Gastroesophageal sphincter (tissue), 4 donors: ENCODE results near the gene CA6. TPM values are rescaled to one million over a fixed set of nuclear protein-coding genes. Genes with fewer than 3 reads are reported as not detected.

Experiments used
- ATAC-seq: fragments of 150-250 bp; one replicate; pipeline ENCODE4 v1.9.1; 2016; ENCODE audit warnings: mild to moderate bottlenecking, moderate library complexity
- H3K27ac ChIP-seq, 4 donors: fragments of 200-600 bp; sonication (generic) in 3 of 4; 1 replicate in 3 of 4; 2 replicates in 1 of 4; pipeline ENCODE4 v1.5.1; 2016 to 2019
- H3K27me3 ChIP-seq: fragments of 200-600 bp; sonication (generic); one replicate; pipeline ENCODE4 v1.5.1; 2019
- H3K36me3 ChIP-seq, 2 donors: fragments of 200-600 bp; sonication (generic); one replicate each; pipeline ENCODE4 v1.5.1; 2019; ENCODE audit warnings: control low read depth in 1 of 2
- H3K4me1 ChIP-seq, 3 donors: fragments of 200-600 bp; sonication (generic); 1 replicate in 2 of 3; 2 replicates in 1 of 3; pipeline ENCODE4 v1.5.1; 2016 to 2019; ENCODE audit warnings: control low read depth in 2 of 3
- H3K4me3 ChIP-seq, 2 donors: fragments of 200-600 bp; sonication (generic); one replicate each; pipeline ENCODE4 v1.5.1; 2019; ENCODE audit warnings: mild to moderate bottlenecking in 1 of 2, moderate library complexity in 1 of 2
- H3K9me3 ChIP-seq, 3 donors: fragments of 200-600 bp; sonication (generic); one replicate each; pipeline ENCODE4 v1.5.1; 2017 to 2019; ENCODE audit warnings: control low read depth in 2 of 3
- CTCF ChIP-seq, 4 experiments: fragments of 200-600 bp in 2 of 4; fragments of 450-650 bp in 2 of 4; sonication (generic) in 1 of 4; IDR thresholded peaks; one replicate each; pipeline ENCODE4 v1.5.1; 2017 to 2019; ENCODE audit warnings: antibody characterized with exemption in 4 of 4, mild to moderate bottlenecking in 2 of 4, moderate library complexity in 2 of 4
- EP300 ChIP-seq: sonication (generic); formaldehyde crosslinking; IDR thresholded peaks from one replicate; pipeline ENCODE4 v1.6.1; 2017; ENCODE audit warnings: antibody characterized with exemption, mild to moderate bottlenecking
- POLR2A ChIP-seq, 2 donors: fragments of 450-650 bp; IDR thresholded peaks; one replicate each; pipeline ENCODE4 v1.6.1; 2017; ENCODE audit warnings: antibody characterized with exemption in 2 of 2, mild to moderate bottlenecking in 2 of 2, moderate library complexity in 1 of 2
- POLR2AphosphoS5 ChIP-seq: sonication (generic); formaldehyde crosslinking; IDR thresholded peaks from one replicate; pipeline ENCODE4 v1.6.1; 2017; ENCODE audit warnings: antibody characterized with exemption
- WGBS, 2 donors: methylation state at CpG; one replicate each; pipeline ENCODE4 v1.1.5; 2018; ENCODE audit warnings: low coverage in 1 of 2; 5-methylcytosine and 5-hydroxymethylcytosine counted together
- total RNA-seq, 4 donors: library from RNA; depleted of rRNA; stranded (reverse); fragments of >200 nt; gene quantifications; one replicate each; pipeline ENCODE4 v1.1.0, GENCODE V29; 2016

The CA6 gene
- total RNA-seq, 4 donors from 2014 or later: not detected

- TF ChIP-seq CTCF (IDR thresholded peaks at IDR 0.05) (no peak), EP300 (no peak), POLR2A (IDR thresholded peaks at IDR 0.05) (no peak), POLR2AphosphoS5 (no peak)
- Histone ChIP-seq H3K4me1 (no peaks in the 10 kb centered on the region), H3K36me3 (no peaks in the 10 kb centered on the region), H3K27me3 (no peaks in the 10 kb centered on the region), H3K27ac (no peak overlapping the region), H3K4me3 (no peak overlapping the region), H3K9me3 (no peaks in the 10 kb centered on the region)
- 75 to 89% methylated on average over 2 to 3 of the region's 6 CpGs for WGBS, 2 donors
- ATAC-seq: no peak
Observed at GRCh38 chr1:8939362-8939995, 6.2 kb upstream of the CA6 start.

GRCh38 chr1:8941906-8942305 lies 3.8 kb upstream of the CA6 start:
- no peaks in the 10 kb centered on the region for H3K27me3 ChIP-seq
- WGBS, 2 donors: 36 to 77% methylated on average over 1 to 4 of the region's 6 CpGs
- peak overlapping the region in 2 of 4 donors; percentile 37 to 47 for H3K27ac ChIP-seq
- no peak overlapping the region for H3K4me3 ChIP-seq
- H3K4me1 ChIP-seq: no peaks in the 10 kb centered on the region
- no peaks in the 10 kb centered on the region for H3K36me3 ChIP-seq
- no peaks in the 10 kb centered on the region for H3K9me3 ChIP-seq
- no peak for ATAC-seq
- TF ChIP-seq CTCF (IDR thresholded peaks at IDR 0.05): no peak

- no peaks in the 10 kb centered on the region for H3K4me1 ChIP-seq
- H3K36me3 ChIP-seq: no peaks in the 10 kb centered on the region
- no peak for ATAC-seq
- no peak overlapping the region for H3K27ac ChIP-seq
- WGBS, 2 donors: 38 to 70% methylated on average over 4 to 13 of the region's 16 CpGs
- TF ChIP-seq EP300 (no peak), CTCF (IDR thresholded peaks at IDR 0.05) (no peak), POLR2A (IDR thresholded peaks at IDR 0.05) (no peak), POLR2AphosphoS5 (no peak)
- H3K27me3 ChIP-seq: no peaks in the 10 kb centered on the region
- no peaks in the 10 kb centered on the region for H3K9me3 ChIP-seq
- no peak overlapping the region for H3K4me3 ChIP-seq
Observed at GRCh38 chr1:8943498-8944405, 1.9 kb upstream of the CA6 start.

- Histone ChIP-seq H3K4me3 (no peak overlapping the region), H3K27me3 (no peaks in the 10 kb centered on the region), H3K9me3 (no peaks in the 10 kb centered on the region), H3K4me1 (no peaks in the 10 kb centered on the region), H3K36me3 (no peaks in the 10 kb centered on the region), H3K27ac (no peak overlapping the region)
- TF ChIP-seq EP300 (no peak), POLR2AphosphoS5 (no peak), POLR2A (IDR thresholded peaks at IDR 0.05) (no peak), CTCF (IDR thresholded peaks at IDR 0.05) (no peak)
- WGBS, 2 donors: 80% methylated on average over 2 of the region's 9 CpGs; no CpG with 5 or more reads in 1 of the 2 donors
- no peak for ATAC-seq
Observed at GRCh38 chr1:8947127-8947691, 1.5 kb downstream of the CA6 start.
